GM12864 (cell line): ENCODE data around the gene NIT1.

Experiments
- DNase-seq: peaks from one replicate; pipeline ENCODE4 v3.0.0-alpha.2; 2011; ENCODE audit warnings: low read depth
- H3K4me3 ChIP-seq: 2 replicates; pipeline ENCODE4 v1.5.1; 2011; ENCODE audit warnings: mild to moderate bottlenecking, low read depth, low read length, control low read depth
- TF ChIP-seq, protein P1 (sequence below): IDR thresholded peaks from 2 replicates; pipeline ENCODE4 v1.5.1; 2011; ENCODE audit warnings: low read depth, mild to moderate bottlenecking, moderate library complexity, low read length, control low read depth, inconsistent platforms; ENCODE audit errors: missing control alignments

Gene NIT1

DNA sequence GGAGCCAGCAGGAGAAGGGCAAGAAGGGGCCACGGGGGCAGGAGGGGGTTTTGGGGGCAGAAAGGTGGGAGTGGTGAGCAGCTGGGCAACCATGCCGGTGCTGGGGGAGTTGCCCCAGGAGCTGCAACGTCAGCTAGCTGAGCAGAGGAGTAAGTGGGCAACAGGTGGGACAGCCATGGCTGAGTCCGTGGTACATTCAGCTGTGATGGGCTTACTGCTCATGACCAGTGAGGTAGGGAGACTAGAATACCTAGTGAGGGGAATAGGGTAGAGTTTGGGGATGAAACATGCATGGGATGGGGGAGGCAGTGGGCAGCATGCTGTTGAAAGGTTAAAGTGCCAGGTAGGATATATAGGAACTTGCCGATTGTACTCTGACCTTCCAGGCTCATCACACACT, 43.7 kb downstream of the NIT1 start:
- no peak overlapping the region for H3K4me3 ChIP-seq
- no peak for DNase-seq
- TF ChIP-seq, protein P1, sequence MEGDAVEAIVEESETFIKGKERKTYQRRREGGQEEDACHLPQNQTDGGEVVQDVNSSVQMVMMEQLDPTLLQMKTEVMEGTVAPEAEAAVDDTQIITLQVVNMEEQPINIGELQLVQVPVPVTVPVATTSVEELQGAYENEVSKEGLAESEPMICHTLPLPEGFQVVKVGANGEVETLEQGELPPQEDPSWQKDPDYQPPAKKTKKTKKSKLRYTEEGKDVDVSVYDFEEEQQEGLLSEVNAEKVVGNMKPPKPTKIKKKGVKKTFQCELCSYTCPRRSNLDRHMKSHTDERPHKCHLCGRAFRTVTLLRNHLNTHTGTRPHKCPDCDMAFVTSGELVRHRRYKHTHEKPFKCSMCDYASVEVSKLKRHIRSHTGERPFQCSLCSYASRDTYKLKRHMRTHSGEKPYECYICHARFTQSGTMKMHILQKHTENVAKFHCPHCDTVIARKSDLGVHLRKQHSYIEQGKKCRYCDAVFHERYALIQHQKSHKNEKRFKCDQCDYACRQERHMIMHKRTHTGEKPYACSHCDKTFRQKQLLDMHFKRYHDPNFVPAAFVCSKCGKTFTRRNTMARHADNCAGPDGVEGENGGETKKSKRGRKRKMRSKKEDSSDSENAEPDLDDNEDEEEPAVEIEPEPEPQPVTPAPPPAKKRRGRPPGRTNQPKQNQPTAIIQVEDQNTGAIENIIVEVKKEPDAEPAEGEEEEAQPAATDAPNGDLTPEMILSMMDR: no peak

DNA sequence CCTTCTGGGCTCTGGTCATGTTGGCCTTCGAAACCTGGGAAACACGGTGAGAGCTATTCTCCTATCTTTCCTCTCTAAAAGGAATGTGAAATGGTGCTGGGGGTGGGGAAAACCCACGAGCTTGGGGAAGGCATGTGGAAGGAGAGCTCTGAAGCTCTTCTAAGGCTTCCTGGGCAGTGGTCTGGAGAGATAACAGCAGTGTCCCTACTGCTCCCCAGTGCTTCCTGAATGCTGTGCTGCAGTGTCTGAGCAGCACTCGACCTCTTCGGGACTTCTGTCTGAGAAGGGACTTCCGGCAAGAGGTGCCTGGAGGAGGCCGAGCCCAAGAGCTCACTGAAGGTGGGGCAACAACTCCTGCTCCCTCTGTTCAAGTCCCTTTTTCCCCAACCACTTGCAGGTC, 44.1 kb downstream of the NIT1 start:
- no peak for DNase-seq
- TF ChIP-seq, protein P1: no peak
- H3K4me3 ChIP-seq: no peak overlapping the region

DNA sequence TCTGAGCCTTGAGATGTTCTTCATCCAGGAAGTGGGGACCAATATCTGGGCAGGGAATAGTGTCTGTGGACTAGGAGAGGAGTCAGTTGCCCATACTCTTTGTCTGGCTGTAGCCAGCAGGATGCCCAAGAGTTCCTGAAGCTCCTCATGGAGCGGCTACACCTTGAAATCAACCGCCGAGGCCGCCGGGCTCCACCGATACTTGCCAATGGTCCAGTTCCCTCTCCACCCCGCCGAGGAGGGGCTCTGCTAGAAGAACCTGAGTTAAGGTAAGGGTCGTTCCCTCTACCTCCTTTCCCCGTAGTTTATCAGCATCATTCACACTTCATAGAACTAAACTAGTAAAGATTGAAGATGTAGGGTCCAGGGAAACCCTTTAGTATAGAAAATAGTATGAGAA, 44.9 kb downstream of the NIT1 start:
- TF ChIP-seq, protein P1: no peak
- no peak for DNase-seq

DNA sequence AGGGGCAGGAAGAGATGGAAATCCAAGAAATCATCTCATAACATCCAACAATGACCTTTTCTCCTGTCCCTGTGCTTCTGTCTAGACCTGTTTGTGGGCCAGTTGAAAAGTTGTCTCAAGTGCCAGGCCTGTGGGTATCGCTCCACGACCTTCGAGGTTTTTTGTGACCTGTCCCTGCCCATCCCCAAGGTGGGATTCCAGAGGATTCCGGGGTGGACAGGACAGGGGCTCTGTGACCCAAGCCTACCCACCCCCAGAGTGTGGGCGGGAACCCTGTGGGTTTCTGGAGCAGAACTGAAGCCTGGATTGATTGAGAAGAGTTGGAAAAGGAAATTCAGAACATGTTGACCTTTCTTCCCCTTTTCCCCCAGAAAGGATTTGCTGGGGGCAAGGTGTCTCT, 45.9 kb downstream of the NIT1 start:
- no peak for DNase-seq
- TF ChIP-seq, protein P1: no peak
- H3K4me3 ChIP-seq: no peak overlapping the region

More for the DNA sequence above, 44.9 kb downstream of the NIT1 start:
- no peak overlapping the region for H3K4me3 ChIP-seq

DNA sequence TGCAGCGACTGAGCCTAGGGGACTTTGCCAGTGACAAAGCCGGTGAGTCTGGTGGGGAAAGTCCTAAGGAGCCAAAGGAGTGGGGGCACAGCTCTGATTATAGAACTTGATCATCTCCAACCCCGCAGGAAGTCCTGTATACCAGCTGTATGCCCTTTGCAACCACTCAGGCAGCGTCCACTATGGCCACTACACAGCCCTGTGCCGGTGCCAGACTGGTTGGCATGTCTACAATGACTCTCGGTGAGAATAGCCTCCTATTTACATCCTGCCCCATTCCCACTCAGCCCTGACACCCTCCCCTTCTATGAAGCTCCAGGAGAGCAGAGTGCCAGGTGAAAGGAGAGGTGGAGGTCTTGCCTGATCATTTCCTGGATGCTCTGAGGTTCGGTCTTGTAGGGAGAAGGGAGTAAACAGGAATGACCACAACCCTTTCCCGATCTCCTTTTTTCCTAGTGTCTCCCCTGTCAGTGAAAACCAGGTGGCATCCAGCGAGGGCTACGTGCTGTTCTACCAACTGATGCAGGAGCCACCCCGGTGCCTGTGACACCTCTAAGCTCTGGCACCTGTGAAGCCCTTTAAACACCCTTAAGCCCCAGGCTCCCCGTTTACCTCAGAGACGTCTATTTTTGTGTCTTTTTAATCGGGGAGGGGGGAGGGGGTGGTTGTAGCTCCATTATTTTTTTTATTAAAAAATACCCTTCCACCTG, 47.2 kb downstream of the NIT1 start:
- DNase-seq: no peak
- TF ChIP-seq, protein P1: no peak
- no peak overlapping the region; the same call in 1 of the 2 replicates for H3K4me3 ChIP-seq

DNA sequence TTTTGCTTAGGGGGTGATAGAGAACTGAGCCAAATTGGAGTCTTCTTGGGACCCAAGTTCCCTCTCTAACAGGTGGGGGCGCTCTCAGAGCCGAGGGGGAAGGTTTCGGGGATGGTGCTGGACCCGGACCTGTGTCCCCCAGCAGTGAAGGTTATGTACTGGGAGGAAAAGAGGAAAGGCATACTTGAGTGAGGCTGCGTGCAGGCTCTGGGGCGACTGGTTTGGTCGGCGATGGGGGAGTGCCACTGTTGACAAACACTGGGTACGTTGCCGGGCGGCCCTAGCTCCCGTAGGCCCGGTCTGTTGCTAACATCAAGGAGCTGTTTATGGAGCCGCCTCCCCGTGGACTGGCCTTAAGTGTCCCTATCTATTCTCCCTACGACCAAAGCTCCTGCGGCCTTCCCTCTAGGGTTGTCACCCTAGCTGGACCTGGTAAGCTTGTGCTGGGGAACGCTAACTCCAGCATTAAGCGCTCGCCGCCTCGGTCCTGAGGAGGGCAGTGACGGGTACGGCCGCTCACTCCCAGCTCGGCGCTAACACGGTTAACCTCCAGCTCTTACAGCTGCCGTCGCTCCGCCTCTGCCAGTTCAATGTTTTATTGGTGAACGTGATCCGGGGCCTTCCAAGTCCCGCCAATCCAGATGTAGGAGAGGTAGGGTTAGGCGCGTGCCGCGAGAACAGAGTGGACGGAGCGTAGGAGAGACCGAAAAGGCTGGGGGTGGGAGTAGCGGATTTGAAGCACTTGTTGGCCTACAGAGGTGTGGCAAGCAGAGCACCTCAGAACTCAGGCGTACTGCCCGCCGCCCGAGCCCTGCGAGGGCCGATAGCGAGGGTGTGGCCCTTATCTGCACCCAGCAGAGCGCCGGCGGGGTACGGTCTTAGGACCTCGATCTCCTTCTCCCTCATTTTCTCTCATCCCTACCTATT, 48.1 kb downstream of the NIT1 start, which contains the start of gene PPOX:
PPOX (plus strand) TSS at position 685 of the 927 bp plus-strand sequence. CDS start 422 bp downstream, outside the sequence.
- peak; percentile 97 for DNase-seq
- TF ChIP-seq, protein P1: peak; percentile 66

More for the DNA sequence above, 48.1 kb downstream of the NIT1 start, which contains the start of gene PPOX:
- peak within 1 kb of the TSS; percentile 68 for H3K4me3 ChIP-seq
